ENCODE data around the gene C17orf50.

C17orf50 gene

GRCh38 chr17:35801583-35802224 is 41.0 kb downstream of the C17orf50 start:
- no peak overlapping the region for H3K4me3 ChIP-seq (ENCODE audit: low read length)
- peak; percentile 88 for DNase-seq (ENCODE audit: low read depth)

GRCh38 chr17:35804658-35805192 is 44.0 kb downstream of the C17orf50 start:
- peak; percentile 94 for DNase-seq (ENCODE audit: low read depth)
- no peak overlapping the region for H3K4me3 ChIP-seq (ENCODE audit: low read length)
- peak; percentile 99 for TF ChIP-seq CTCF (conservative IDR thresholded peaks at IDR 0.05; ENCODE audit: low read length)

More at GRCh38 chr17:35801583-35802224, 41.0 kb downstream of the C17orf50 start:
- TF ChIP-seq CTCF (conservative IDR thresholded peaks at IDR 0.05; ENCODE audit: low read length), result no peak

- no peak overlapping the region for H3K4me3 ChIP-seq (ENCODE audit: low read length)
- no peak for TF ChIP-seq CTCF (conservative IDR thresholded peaks at IDR 0.05; ENCODE audit: low read length)
- peak; percentile 66 for DNase-seq (ENCODE audit: low read depth)
These were observed 46.9 kb downstream of the C17orf50 start for GRCh38 chr17:35807371-35808144.

GRCh38 chr17:35808240-35808961 is 47.7 kb downstream of the C17orf50 start:
- no peak for DNase-seq (ENCODE audit: low read depth)
- H3K4me3 ChIP-seq (ENCODE audit: low read length), result peak overlapping the region; percentile 75
- no peak for TF ChIP-seq CTCF (conservative IDR thresholded peaks at IDR 0.05; ENCODE audit: low read length)

GRCh38 chr17:35808962-35809854 is 48.5 kb downstream of the C17orf50 start, which contains the start of gene TAF15:
TAF15 (plus strand) TSS chr17:35809484; CDS start chr17:35809570, 86 bp downstream.
- TF ChIP-seq CTCF (conservative IDR thresholded peaks at IDR 0.05; ENCODE audit: low read length), result peak; percentile 80
- peak; percentile 100 for DNase-seq (ENCODE audit: low read depth)
- peak within 1 kb of the TSS; percentile 94 for H3K4me3 ChIP-seq (ENCODE audit: low read length)

GRCh38 chr17:35809855-35810461 is 49.3 kb downstream of the C17orf50 start:
- no peak for TF ChIP-seq CTCF (conservative IDR thresholded peaks at IDR 0.05; ENCODE audit: low read length)
- peak; percentile 23 for DNase-seq (ENCODE audit: low read depth)
- peak overlapping the region; percentile 94 for H3K4me3 ChIP-seq (ENCODE audit: low read length)

Measured in AG10803 (cell line).